Peyer's patch (tissue), 4 donors: ENCODE data around the gene AK8. TPM values are rescaled to one million over a fixed set of nuclear protein-coding genes. Genes with fewer than 3 reads are reported as not detected.
A peak's percentile ranks its signal among the peaks of the same experiment; 100 is the strongest.

Experiments used
- DNase-seq, 3 donors: peaks; one replicate each; pipeline ENCODE4 v3.0.0-alpha.2; 2017 to 2019
- H3K27ac ChIP-seq, 4 donors: fragments of 200-600 bp; sonication (generic); one replicate each; pipeline ENCODE4 v1.5.1; 2016 to 2019
- H3K27me3 ChIP-seq, 2 donors: fragments of 200-600 bp; sonication (generic); one replicate each; pipeline ENCODE4 v1.5.1; 2019
- H3K36me3 ChIP-seq, 3 donors: fragments of 200-600 bp; sonication (generic); one replicate each; pipeline ENCODE4 v1.5.1; 2016 to 2019
- H3K4me1 ChIP-seq, 4 donors: fragments of 200-600 bp; sonication (generic); one replicate each; pipeline ENCODE4 v1.5.1; 2016 to 2019
- H3K4me3 ChIP-seq, 4 donors: fragments of 200-600 bp; sonication (generic); 1 replicate in 3 of 4; 2 replicates in 1 of 4; pipeline ENCODE4 v1.5.1; 2016 to 2019; ENCODE audit warnings: mild to moderate bottlenecking in 1 of 4
- H3K9me3 ChIP-seq, 4 donors: fragments of 200-600 bp; sonication (generic); one replicate each; pipeline ENCODE4 v1.5.1; 2016 to 2019; ENCODE audit warnings: mild to moderate bottlenecking in 1 of 4
- CTCF ChIP-seq, 6 experiments: fragments of 450-650 bp in 4 of 6; fragments of 200-600 bp in 2 of 6; sonication (generic) in 1 of 6; IDR thresholded peaks; one replicate each; pipeline ENCODE4 v1.5.1; 2017 to 2019; ENCODE audit warnings: antibody characterized with exemption in 6 of 6, mild to moderate bottlenecking in 3 of 6, moderate library complexity in 1 of 6
- POLR2A ChIP-seq, 2 donors: fragments of 450-650 bp; IDR thresholded peaks; one replicate each; pipeline ENCODE4 v1.5.1; 2017; ENCODE audit warnings: antibody characterized with exemption in 2 of 2, mild to moderate bottlenecking in 2 of 2, moderate library complexity in 2 of 2
- total RNA-seq, 4 donors: library from RNA; depleted of rRNA; stranded (reverse); fragments of >200 nt; gene quantifications; one replicate each; pipeline ENCODE4 v1.1.0, GENCODE V29; 2016

AK8 gene
- total RNA-seq, 4 donors from 2014 or later = not detected

- Histone ChIP-seq H3K4me1 (peaks cover 0 to 6% (median 0%) of the 10 kb centered on the region in 4 donors), H3K27ac (peak overlapping the region; percentile 76 to 82 (median 77)), H3K4me3 (peak overlapping the region; percentile 58 to 90 (median 76)), H3K9me3 (no peaks in the 10 kb centered on the region), H3K36me3 (no peaks in the 10 kb centered on the region), H3K27me3 (no peaks in the 10 kb centered on the region)
- peak in 1 of 2 donors; percentile 22 for TF ChIP-seq POLR2A (IDR thresholded peaks at IDR 0.05)
- peak in 5 of 6 experiments; percentile 36 to 70 (median 46) for TF ChIP-seq CTCF (IDR thresholded peaks at IDR 0.05)
- DNase-seq = peak; percentile 64 to 80 (median 79)
Measured at GRCh38 chr9:132768932-132769905, 108.9 kb downstream of the AK8 start.

- Histone ChIP-seq H3K27me3 (no peaks in the 10 kb centered on the region), H3K9me3 (no peaks in the 10 kb centered on the region), H3K4me1 (no peaks in the 10 kb centered on the region), H3K36me3 (no peaks in the 10 kb centered on the region), H3K27ac (no peak overlapping the region), H3K4me3 (no peak overlapping the region)
- TF ChIP-seq POLR2A (IDR thresholded peaks at IDR 0.05) (no peak), CTCF (IDR thresholded peaks at IDR 0.05) (no peak)
- no peak for DNase-seq
Measured at GRCh38 chr9:132763574-132763973, 114.5 kb downstream of the AK8 start.

- Histone ChIP-seq H3K36me3 (no peaks in the 10 kb centered on the region), H3K27me3 (no peaks in the 10 kb centered on the region), H3K4me3 (no peak overlapping the region), H3K27ac (no peak overlapping the region), H3K4me1 (no peaks in the 10 kb centered on the region), H3K9me3 (no peaks in the 10 kb centered on the region)
- no peak for TF ChIP-seq POLR2A (IDR thresholded peaks at IDR 0.05)
- TF ChIP-seq CTCF (IDR thresholded peaks at IDR 0.05) = no peak
- DNase-seq = peak in 1 of 3 donors; percentile 13
Measured at GRCh38 chr9:132762896-132763295, 115.2 kb downstream of the AK8 start.

- H3K4me3 ChIP-seq = no peak overlapping the region
- H3K27me3 ChIP-seq = no peaks in the 10 kb centered on the region
- no peaks in the 10 kb centered on the region for H3K36me3 ChIP-seq
- no peaks in the 10 kb centered on the region for H3K9me3 ChIP-seq
- no peaks in the 10 kb centered on the region for H3K4me1 ChIP-seq
- no peak for DNase-seq
- TF ChIP-seq CTCF (IDR thresholded peaks at IDR 0.05) = no peak
- no peak for TF ChIP-seq POLR2A (IDR thresholded peaks at IDR 0.05)
- H3K27ac ChIP-seq = no peak overlapping the region
Measured at GRCh38 chr9:132761602-132762001, 116.5 kb downstream of the AK8 start.

- no peaks in the 10 kb centered on the region for H3K36me3 ChIP-seq
- H3K4me1 ChIP-seq = no peaks in the 10 kb centered on the region
- no peaks in the 10 kb centered on the region for H3K27me3 ChIP-seq
- TF ChIP-seq POLR2A (IDR thresholded peaks at IDR 0.05) (no peak), CTCF (IDR thresholded peaks at IDR 0.05) (no peak)
- H3K27ac ChIP-seq = no peak overlapping the region
- DNase-seq = peak in 1 of 3 donors; percentile 3
- no peaks in the 10 kb centered on the region for H3K9me3 ChIP-seq
- no peak overlapping the region for H3K4me3 ChIP-seq
Measured at GRCh38 chr9:132760057-132760456, 118.0 kb downstream of the AK8 start.
